Activated CD4-positive, alpha-beta T cell treated with anti-CD3 and anti-CD28 coated beads for 4 hours (primary cell): Measurements from ENCODE around the gene PRR35.
A peak's percentile ranks its signal among the peaks of the same experiment; 100 is the strongest.
"Not testable (repeated sequence)": the region's sequence is repeated elsewhere in the genome, so short reads cannot be mapped to it uniquely, and the experiment has no call there.

ENCODE experiments used
- DNase-seq, 2 donors: peaks; one replicate each; pipeline ENCODE4 v3.0.0-alpha.2; 2020

The PRR35 gene

DNA sequence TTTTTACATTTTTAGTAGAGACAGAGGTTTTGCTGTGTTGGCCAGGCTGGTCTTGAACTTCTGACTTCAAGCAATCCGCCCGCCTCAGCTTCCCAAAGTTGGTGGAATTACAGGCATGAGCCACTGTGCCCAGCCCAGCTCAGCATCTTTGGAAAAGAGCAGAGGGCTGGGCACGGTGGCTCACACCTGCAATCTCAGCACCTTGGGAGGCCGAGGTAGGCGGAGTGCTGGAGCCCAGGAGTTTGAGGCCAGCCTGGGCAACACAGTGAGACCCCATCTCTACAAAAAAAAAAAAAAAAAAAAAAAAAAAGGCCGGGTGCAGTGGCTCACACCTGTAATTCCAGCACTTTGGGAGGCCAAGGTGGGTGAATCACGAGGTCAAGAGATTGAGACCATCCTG, 37.5 kb downstream of the PRR35 start:
- not testable (repeated sequence) for DNase-seq

DNA sequence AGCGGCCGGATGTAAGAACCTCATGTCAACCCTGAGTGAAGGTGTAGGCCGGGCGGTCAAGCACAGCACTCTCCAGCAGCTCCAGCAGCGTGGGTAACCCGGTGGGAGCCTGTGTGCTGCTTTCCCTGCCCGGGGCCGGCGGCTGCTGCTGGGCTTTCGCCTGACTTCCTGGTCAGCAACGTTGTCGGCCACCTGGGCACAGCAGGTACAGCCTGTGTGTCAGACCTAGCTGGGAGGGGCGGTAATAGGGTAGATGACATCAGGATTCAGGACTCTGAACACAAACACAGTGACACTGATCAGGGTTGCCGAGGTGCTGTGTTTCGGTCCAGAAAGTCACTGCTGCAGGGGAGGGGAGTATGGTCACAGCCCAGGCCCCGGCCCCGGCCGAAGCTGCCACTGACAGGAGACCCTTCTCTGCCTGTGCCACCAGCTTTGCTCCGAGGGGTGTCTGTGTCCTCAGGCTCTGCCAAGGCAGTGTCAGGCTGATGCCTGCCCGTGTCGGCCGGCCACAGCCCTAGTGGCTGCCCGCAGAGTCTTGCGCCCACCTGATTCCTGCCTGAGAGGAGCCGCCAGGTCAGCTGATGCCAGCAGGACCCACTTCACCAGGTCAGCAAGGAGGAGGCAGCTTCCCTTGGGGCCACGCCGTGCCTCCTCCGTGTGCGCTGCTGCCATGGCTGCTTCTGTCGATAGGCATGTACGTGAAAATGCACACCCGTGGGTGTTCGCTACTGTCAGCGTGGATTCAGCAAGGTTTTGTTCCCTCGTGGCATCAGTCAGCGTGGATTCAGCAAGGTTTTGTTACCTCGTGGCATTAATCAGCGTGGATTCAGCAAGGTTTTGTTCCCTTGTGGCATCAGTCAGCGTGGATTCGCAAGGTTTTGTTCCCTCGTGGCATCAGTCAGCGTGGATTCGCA, 38.9 kb downstream of the PRR35 start:
- DNase-seq: no peak

DNA sequence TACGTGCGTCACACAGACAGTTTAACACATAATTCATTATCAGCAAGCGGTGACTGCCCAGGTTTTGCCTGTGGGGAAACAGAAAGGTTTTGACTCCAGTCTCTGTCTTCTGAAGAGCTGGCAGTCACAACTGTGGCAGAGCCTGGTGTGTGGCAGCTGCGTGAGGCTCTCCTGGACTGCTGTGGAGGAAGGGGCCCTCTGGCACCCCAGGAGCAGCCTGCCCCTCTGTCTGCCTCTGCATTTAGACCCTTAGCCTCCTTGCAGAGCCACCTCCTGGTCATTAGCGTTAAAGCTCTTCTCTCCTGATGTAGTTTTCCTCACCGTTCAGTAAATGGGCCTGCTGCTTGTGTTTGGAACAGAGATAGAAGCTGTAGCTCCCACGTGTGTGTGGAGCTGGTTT, 40.6 kb downstream of the PRR35 start:
- no peak for DNase-seq

DNA sequence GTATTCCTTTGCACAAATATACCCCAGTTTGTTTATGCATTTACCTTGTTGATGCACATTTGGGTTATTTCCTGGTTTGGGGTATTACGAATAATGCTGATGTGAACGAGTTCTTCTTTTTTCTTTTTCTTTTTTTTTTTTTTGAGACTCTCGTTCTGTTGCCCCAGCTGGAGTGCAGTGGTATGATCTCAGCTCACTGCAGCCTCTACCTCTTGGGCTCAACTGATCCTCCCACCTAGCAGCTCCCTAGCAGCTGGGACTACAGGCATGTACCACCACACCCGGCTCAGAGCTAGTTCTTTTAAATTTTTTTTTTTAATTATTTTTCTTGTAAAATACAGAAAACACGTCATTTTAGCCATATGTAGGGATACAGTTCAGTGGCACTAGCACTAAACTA, 43.7 kb downstream of the PRR35 start:
- DNase-seq: no peak

DNA sequence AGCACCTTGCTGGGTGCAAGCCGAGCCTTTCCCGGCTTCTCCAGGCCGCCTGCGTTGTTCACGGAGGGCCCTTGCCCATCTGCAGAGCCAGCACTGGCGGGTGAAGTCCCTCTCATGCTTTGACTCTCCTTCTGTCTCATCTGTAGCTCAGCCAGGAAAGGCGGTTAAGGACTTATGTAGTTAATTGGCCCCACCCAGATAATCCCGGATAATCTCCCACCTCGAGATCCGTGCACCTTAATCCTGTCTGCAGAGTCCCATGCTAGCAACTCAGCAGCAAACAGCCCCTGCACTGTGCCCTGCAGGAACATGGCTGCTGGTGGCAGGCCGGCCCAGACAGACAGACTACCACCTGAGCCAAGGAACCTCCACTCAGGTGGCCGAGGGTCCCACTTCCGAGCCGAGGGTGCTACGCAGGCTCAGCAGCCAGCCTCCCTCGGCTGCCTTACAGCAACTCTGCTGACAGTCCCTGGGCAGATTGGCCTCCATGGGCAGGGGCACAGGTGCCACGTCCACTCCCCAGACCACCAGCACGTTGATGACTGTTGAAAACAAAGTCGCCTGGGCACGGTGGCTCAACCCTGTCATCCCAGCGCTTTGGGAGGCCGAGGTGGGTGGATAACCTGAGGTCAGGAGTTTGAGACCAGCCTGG, 46.6 kb downstream of the PRR35 start:
- no peak for DNase-seq

DNA sequence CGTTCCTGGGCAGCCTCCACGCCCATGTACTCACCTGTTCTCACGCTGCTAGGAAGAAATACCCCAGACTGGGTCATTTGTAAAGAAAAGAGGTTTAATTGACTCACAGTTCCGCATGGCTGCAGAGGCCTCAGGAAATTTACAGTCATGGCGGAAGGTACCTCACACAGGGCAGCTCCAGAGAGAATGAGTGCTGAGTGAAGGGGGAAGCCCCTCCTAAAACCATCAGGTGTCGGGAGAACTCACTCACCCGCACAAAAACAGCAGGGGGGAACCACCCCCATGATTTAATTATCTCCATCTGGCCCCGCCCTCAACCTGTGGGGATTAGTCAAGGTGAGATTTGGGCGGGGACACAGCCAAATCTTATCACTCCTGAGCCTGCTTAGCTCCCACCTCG, 47.8 kb downstream of the PRR35 start:
- no peak for DNase-seq

DNA sequence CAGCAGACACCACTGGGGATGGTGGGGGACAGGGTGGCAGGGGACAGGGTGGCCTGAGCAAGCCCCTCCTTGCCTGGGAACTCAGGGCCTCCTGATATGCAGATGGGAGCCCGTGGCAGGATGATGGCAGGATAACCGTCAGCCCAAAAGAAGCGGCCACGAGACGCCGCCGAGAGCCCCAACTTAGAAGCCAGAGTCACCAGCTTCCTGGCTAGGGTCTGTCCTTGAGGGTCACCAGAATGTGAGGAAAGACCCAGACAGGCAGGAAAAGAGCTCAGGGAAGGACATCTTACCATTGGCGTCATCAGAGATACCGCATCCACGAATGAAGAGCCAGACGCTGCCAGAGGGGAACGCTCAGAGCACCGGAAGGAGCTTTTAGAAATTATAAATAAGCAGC, 49.1 kb downstream of the PRR35 start:
- no peak for DNase-seq

DNA sequence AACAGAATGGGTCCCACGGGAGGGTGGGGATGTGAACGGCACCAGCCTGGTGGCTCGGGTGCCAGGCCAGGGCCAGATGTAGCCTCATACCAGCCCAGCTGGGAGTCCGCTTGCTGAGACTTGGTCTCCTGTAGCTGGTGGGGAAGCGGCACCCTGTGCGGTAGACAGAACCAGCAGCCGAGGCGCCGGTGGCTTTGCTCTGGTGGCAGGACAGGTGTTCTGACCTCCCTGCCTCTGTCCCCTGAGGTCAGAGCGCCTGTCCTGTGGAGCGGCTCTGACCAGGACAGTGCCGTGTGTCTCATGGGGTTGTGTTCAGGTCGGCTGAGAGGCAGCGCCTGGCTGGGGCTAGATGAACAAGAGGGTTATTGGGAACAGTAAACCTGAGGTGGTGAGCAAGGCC, 49.8 kb downstream of the PRR35 start:
- no peak for DNase-seq

DNA sequence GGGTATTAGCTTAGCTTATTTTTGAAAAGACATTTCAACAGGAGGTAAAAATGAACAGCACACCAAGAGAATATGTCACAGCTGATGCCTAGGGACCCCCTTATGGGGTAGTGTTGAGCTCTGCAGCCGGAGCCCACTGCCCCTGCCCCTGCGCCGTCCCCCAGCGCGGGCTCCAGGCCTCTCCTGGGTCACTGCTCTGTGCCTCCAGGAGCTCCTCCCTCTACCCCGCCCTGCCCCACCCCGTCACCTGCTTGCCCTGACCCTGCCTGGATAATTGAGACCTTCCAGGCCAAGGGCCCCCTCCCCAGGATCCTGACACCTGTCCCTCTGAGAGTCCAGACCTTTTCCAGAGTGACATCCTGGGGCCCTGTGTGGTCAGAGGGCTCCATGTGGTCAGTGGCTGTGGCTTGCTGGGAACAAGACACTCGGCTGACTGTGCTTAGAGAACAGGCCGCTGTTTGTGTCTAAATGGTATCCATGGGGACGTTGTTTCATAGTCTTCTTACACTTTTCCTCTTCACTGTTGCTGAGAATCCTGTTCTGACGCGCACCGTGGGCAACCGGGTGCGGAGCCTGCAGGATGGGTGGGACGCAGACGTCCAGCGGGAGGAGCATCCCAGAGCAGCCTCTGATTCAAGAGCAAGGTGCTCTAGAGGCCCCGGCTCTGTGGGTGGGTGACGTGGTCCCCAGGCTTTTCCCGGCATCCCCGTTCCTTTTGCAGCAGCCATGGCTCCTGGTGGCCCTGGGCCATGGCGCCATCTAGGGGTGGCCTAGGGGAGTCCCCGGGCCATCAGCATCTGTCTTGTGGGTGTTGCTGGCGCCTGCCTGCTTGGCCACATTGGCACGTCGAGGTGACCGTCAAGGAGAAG, 50.6 kb downstream of the PRR35 start:
- DNase-seq: peak; percentile 48 to 56

DNA sequence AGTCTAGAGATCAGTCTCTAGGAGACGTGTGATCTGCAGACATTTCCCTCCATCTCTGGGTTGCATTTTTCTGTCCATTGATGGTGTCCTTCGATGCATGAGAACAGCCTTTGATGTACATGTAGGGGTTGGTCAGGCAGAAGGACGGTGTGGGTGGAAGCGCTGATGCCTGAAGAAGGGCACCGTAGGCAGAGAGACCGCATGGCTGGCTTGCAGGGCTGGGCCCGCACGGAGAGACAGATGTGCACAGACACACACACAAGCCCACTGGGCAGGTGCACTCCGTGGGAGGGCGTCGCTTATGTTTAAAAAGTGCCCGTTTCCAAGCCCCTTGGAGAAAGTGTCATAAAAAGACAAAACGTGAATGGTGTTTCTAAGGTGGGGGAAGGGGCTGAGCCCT, 54.9 kb downstream of the PRR35 start:
- no peak for DNase-seq
